Fibroblast of villous mesenchyme (primary cell): Measurements from ENCODE around the gene PLXNA4. TPM values are rescaled to one million over a fixed set of nuclear protein-coding genes. Genes with fewer than 3 reads are reported as not detected.

Experiments used
- DNase-seq: peaks from one replicate; pipeline ENCODE4 v3.0.0-alpha.2; 2010; ENCODE audit warnings: low read depth
- H3K4me3 ChIP-seq: 2 replicates; pipeline ENCODE4 v1.5.1; 2011; ENCODE audit warnings: low read depth, mild to moderate bottlenecking, low read length
- total RNA-seq: library from RNA; depleted of rRNA; stranded (reverse); fragments of >200 nt; gene quantifications from 2 replicates; pipeline ENCODE4 v1.2.3, GENCODE V29; 2012
- TF ChIP-seq, protein P1 (sequence below): IDR thresholded peaks from 2 replicates; pipeline ENCODE4 v1.5.1; 2012; ENCODE audit warnings: low read depth, mild to moderate bottlenecking, low read length; ENCODE audit not compliant: insufficient read depth

Gene PLXNA4
- total RNA-seq, 1 donor: not detected

DNA sequence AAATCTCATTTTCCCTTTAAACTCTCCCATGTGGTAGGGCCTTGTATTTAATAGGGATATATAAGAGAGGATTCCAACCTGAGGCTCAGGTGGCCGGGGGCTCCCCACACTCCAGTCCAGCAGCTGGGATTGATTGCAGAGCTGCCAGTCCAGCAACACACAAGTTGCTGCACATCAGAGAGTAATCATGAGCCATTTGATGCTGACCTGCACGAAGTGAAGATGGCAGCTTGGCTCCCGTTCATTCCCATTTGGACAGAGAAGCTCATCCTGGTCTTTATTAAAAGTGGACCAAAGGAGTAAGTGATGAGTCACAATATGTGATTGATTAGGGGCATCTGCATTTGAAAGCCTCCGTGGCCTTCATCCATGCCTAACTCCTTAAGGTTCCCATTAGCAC is 202.4 kb downstream of the PLXNA4 start:
- DNase-seq: no peak
- H3K4me3 ChIP-seq: no peak overlapping the region
- TF ChIP-seq, protein P1, sequence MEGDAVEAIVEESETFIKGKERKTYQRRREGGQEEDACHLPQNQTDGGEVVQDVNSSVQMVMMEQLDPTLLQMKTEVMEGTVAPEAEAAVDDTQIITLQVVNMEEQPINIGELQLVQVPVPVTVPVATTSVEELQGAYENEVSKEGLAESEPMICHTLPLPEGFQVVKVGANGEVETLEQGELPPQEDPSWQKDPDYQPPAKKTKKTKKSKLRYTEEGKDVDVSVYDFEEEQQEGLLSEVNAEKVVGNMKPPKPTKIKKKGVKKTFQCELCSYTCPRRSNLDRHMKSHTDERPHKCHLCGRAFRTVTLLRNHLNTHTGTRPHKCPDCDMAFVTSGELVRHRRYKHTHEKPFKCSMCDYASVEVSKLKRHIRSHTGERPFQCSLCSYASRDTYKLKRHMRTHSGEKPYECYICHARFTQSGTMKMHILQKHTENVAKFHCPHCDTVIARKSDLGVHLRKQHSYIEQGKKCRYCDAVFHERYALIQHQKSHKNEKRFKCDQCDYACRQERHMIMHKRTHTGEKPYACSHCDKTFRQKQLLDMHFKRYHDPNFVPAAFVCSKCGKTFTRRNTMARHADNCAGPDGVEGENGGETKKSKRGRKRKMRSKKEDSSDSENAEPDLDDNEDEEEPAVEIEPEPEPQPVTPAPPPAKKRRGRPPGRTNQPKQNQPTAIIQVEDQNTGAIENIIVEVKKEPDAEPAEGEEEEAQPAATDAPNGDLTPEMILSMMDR: no peak

DNA sequence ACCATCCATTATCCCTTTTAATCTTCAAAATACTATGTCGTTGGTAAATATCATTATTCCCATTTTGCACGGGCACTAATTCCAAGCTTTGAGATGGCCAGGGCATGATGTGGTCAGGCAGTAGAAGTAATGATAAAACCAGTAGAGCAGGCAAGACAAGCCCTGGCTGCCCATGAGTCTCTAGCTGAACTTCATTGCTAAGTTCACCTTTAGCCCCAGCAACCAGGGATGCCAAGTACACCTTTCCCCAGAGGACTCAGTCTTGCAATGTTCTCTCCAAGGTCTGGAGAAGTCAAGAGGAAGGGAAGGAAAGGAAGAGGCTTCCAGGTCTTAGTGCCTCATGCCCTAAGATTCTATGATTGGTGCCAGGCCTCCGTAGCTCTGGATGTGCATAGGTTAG is 203.2 kb downstream of the PLXNA4 start:
- no peak for DNase-seq
- H3K4me3 ChIP-seq: no peak overlapping the region
- TF ChIP-seq, protein P1: no peak

DNA sequence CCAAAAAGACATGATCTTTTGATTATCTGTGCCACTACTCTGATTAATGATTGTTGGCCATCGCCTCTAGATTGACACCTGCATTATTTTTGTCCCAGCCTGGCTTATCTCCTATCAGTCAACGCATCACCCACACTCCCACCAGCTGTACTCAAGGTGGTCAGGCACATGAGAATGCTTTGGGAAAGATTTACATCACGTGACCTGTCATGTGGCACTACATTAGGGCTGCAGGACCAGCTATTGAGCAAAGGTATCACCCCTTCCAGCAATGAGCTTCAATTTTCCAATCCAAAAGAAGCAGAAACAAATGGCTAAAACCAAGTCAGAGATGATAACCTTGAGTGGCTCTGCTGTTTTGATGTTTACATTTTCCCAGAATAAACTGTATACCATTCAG is 204.3 kb downstream of the PLXNA4 start:
- H3K4me3 ChIP-seq: no peak overlapping the region
- TF ChIP-seq, protein P1: no peak
- no peak for DNase-seq

DNA sequence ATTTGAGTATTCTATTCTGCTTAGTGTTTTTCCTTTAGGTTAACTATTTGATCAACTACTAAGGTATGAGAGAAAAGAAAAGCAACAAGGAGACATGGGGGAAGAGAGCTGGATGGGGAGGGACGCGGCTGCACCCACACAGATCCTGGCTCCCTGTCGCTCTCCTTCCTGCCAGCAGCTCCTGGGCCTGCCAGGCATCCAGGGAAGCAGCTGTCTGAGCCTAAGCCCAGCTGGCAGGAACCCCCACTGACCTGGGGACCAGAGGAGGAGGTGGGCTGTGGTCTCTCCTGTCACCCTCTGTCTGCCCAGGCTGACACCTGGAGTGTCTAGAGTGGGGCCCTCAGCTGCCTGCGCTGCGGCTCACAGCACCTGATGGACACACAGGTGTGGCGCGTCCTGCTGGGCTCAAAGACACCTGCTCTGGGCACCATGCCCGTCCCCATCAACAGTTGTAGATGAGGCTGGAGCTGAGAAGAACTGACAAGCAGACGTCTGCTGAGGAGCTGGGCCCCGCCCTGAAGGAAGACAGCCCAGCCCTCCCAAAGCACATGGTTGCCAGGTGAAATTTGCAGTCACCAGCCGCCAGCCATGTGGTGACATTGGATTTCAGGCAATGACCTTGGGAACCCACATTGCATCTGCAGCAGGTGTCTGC is 207.9 kb downstream of the PLXNA4 start:
- H3K4me3 ChIP-seq: no peak overlapping the region
- no peak for DNase-seq
- TF ChIP-seq, protein P1: no peak

DNA sequence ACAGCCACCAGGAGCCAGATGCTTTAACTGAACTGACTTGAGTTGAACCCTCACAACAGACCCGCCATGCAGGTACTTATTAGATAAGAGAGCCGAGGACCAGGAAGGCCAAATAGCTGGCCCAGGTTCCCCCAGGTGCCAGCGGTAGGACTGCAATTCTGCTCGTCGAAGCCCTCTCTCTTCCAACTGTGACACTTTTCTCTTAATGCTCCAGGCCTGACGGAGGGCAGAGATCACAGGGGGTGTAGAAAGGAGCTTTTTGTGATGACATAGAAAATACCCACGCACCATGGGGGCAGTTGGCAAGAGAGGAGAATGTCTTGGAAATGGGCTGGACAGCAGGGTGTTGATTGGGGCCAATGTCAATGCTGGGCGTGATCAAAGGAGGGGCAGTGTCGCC is 208.5 kb downstream of the PLXNA4 start:
- TF ChIP-seq, protein P1: no peak
- DNase-seq: no peak
- no peak overlapping the region for H3K4me3 ChIP-seq

GRCh38 chr7:132367004-132367403 is 209.3 kb downstream of the PLXNA4 start:
- TF ChIP-seq, protein P1: no peak
- no peak for DNase-seq
- no peak overlapping the region for H3K4me3 ChIP-seq

DNA sequence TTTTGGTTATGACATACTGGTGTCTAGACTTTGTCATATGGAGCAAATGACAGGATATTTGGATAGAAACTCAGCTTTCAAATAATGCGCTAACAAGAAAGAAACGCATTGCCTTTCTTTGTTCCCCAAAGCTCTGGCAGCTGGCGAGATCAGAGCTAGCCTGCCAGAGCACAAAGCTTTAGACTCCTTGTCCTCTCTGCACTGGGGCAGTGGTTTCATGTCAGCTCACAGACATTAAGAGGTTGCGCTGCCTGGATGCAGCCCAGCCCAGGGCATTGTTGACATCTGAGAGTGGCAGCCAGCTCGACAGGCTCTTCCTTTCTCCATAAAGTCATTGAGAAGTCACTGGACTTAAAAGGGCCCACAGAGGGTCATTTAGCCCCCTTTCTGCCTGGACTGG is 212.0 kb downstream of the PLXNA4 start:
- H3K4me3 ChIP-seq: no peak overlapping the region
- TF ChIP-seq, protein P1: no peak
- no peak for DNase-seq
